HG03442 (cell line): ENCODE results near the gene SH3BGR.
A peak's percentile ranks its signal among the peaks of the same experiment; 100 is the strongest.
"Not testable (repeated sequence)": the region's sequence is repeated elsewhere in the genome, so short reads cannot be mapped to it uniquely, and the experiment has no call there.

Experiments used
- ATAC-seq: cut with Tn5 transposase; IDR thresholded peaks from one replicate; pipeline ENCODE4 v1.9.1; 2021; ENCODE audit warnings: mild to moderate bottlenecking, moderate library complexity; ENCODE audit not compliant: unreplicated experiment

SH3BGR gene

GRCh38 chr21:39451332-39452206 lies at the start of gene SH3BGR:
Gene SH3BGR, plus strand, starts transcription at chr21:39451970. Its CDS starts 127 bp downstream, at chr21:39452097.
- no peak for ATAC-seq

GRCh38 chr21:39406065-39406464 lies 45.7 kb upstream of the SH3BGR start:
- no peak for ATAC-seq

GRCh38 chr21:39419204-39419603 lies 32.6 kb upstream of the SH3BGR start:
- ATAC-seq: not testable (repeated sequence)

- no peak for ATAC-seq
Observed at GRCh38 chr21:39422527-39423241, 29.1 kb upstream of the SH3BGR start.

GRCh38 chr21:39429445-39429844 lies 22.3 kb upstream of the SH3BGR start:
- ATAC-seq: no peak

- ATAC-seq: no peak
Observed at GRCh38 chr21:39430016-39430415, 21.8 kb upstream of the SH3BGR start.

- ATAC-seq: no peak
Observed at GRCh38 chr21:39430457-39430856, 21.3 kb upstream of the SH3BGR start.

GRCh38 chr21:39430954-39431353 lies 20.8 kb upstream of the SH3BGR start:
- ATAC-seq: no peak

GRCh38 chr21:39434950-39435349 lies 16.8 kb upstream of the SH3BGR start:
- ATAC-seq: no peak

- no peak for ATAC-seq
Observed at GRCh38 chr21:39439232-39439631, 12.5 kb upstream of the SH3BGR start.

- ATAC-seq: peak; percentile 30
Observed at GRCh38 chr21:39441502-39442475, 10.0 kb upstream of the SH3BGR start.

GRCh38 chr21:39444421-39445180 lies 7.2 kb upstream of the SH3BGR start:
- no peak for ATAC-seq

- peak; percentile 90 for ATAC-seq
Observed at GRCh38 chr21:39445321-39446269, 6.2 kb upstream of the SH3BGR start, which contains the start of gene LCA5L. Gene LCA5L, minus strand, starts transcription at chr21:39445778. Its CDS starts 17,285 bp downstream, at chr21:39428493.

GRCh38 chr21:39447264-39447663 lies 4.5 kb upstream of the SH3BGR start:
- ATAC-seq: no peak

- no peak for ATAC-seq
Observed at GRCh38 chr21:39452207-39452969, 618 bp downstream of the SH3BGR start.

- no peak for ATAC-seq
Observed at GRCh38 chr21:39452970-39453342, 1.2 kb downstream of the SH3BGR start.

GRCh38 chr21:39453571-39454179 lies 1.9 kb downstream of the SH3BGR start:
- ATAC-seq: no peak
